Activated CD4-positive, alpha-beta T cell treated with anti-CD3 and anti-CD28 coated beads for 36 hours (primary cell): Measurements from ENCODE around the gene PLLP. TPM values are rescaled to one million over a fixed set of nuclear protein-coding genes. Genes with fewer than 3 reads are reported as not detected.

Experiments used
- ATAC-seq: fragments of 200-7000 bp; cut with Tn5 transposase; one replicate; pipeline ENCODE4 v1.10.0; 2021; ENCODE audit warnings: mild to moderate bottlenecking, moderate library complexity
- CTCF ChIA-PET: fragments of 350-600 bp; sonication (Branson Sonifier 250); formaldehyde crosslinking; loops from one replicate; lab custom pipeline; 2021; ENCODE audit warnings: antibody characterized with exemption; lab: Charles Lee
- POLR2A ChIA-PET: fragments of 350-600 bp; sonication (Branson Sonifier 250); formaldehyde crosslinking; loops from one replicate; lab custom pipeline; 2021; ENCODE audit warnings: antibody characterized with exemption, inconsistent platforms; lab: Charles Lee
- DNase-seq: peaks from one replicate; pipeline ENCODE4 v3.0.0-alpha.2; 2020
- H3K27ac Mint-ChIP-seq: one replicate; pipeline ENCODE4 v1.8.0; 2021; ENCODE audit warnings: mixed read lengths
- H3K27me3 Mint-ChIP-seq: one replicate; pipeline ENCODE4 v1.8.0; 2021; ENCODE audit warnings: mixed read lengths
- H3K36me3 Mint-ChIP-seq: one replicate; pipeline ENCODE4 v1.8.0; 2021; ENCODE audit warnings: low read depth, mixed read lengths
- H3K4me1 Mint-ChIP-seq: one replicate; pipeline ENCODE4 v1.8.0; 2021; ENCODE audit warnings: mixed read lengths
- H3K4me3 Mint-ChIP-seq: one replicate; pipeline ENCODE4 v1.8.0; 2021; ENCODE audit warnings: mild to moderate bottlenecking, moderate library complexity, mixed read lengths
- H3K9me3 Mint-ChIP-seq: one replicate; pipeline ENCODE4 v1.8.0; 2021; ENCODE audit warnings: low read depth, mixed read lengths
- intact Hi-C, 2 experiments: fragments of 100-400 bp; cut with DNase I in 1 of 2; cut with micrococcal nuclease in 1 of 2; formaldehyde crosslinking; loops; one replicate each; pipeline versions ENCODE4 v1.14.2 to v1.15.1; 2022 to 2024; cut with DNase I, micrococcal nuclease
- total RNA-seq, 2 experiments: library from RNA; stranded (reverse); gene quantifications; one replicate each; pipeline ENCODE4 v1.2.3, GENCODE V29; 2021

Gene PLLP, protein sequence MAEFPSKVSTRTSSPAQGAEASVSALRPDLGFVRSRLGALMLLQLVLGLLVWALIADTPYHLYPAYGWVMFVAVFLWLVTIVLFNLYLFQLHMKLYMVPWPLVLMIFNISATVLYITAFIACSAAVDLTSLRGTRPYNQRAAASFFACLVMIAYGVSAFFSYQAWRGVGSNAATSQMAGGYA
- total RNA-seq, result under 1 TPM; 0.30 to 0.33 TPM

DNA sequence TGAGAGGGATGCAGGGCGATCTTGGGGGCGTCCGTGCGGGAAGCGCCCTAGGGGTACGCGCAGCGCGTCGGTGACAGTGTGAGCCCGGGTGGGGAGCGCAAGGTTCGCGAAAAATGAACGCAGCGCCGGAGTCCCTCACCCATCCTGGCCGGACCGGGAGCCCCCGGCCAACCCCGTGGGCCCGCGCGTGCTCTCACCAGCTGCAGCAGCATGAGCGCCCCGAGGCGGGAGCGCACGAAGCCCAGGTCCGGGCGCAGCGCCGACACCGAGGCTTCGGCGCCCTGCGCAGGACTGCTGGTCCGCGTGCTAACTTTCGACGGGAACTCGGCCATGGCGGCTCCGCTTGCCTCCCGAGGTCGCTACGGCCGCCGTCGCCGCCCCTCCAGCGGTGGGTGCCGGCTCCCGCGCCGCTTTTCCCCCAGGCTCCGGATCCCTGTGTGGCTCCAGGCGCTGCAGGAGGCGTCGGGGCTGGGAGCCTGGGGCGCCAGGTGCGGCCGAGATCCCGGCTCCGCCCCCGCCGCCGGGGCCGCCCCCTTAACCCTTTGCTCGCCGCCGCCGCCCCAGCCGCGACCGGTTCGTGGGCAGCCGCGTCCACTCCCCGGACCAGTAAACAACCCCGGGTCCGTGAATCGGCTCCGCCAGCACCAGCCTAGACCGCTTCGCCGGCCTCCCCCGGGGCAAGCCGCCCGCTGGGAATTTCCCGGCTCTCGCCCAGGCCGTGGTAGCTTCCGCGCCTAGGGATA lies at the start of gene PLLP:
Gene PLLP (minus strand): TSS at position 464 of the 743 bp plus-strand sequence. CDS start 132 bp downstream, at position 332.
- intact Hi-C loops, result loop anchor here (10.0 kb wide), 2 partner anchors 100 to 200 kb away; partner anchors contain the start of genes PSME3IP1 (in 1 of the 2) and RSPRY1 (in 1 of the 2)
- POLR2A ChIA-PET, result no interaction called here
- H3K4me1 Mint-ChIP-seq, result peaks cover 26% of the 10 kb centered on the region
- H3K27me3 Mint-ChIP-seq, result no peaks in the 10 kb centered on the region
- H3K27ac Mint-ChIP-seq, result peak within 1 kb of the TSS; percentile 42
- H3K4me3 Mint-ChIP-seq, result peak within 1 kb of the TSS; percentile 73
- DNase-seq (peak; percentile 53), ATAC-seq (peak; percentile 56)
- H3K9me3 Mint-ChIP-seq, result no peaks in the 10 kb centered on the region
- no peaks in the 10 kb centered on the region for H3K36me3 Mint-ChIP-seq
- CTCF ChIA-PET, result no interaction called here

DNA sequence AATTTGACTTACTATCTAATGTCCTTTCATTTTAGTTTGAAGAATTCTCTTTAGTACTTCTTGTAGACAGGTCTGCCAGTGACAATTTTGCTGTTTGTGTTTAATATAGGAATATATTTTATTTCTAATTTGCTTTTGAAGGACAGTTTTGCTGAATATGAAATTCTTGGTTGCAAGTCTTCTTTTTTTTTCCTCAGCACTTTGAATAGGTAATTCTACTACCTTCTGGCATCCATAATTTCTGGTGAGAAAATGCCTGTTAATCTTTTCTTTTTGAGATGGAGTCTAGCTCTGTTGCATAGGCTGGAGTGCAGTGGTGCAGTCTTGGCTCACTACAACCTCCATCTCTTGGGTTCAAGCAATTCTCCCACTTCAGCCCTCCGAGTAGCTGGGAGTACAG lies 48.9 kb upstream of the PLLP start:
- ATAC-seq (no peak), DNase-seq (no peak)
- peaks cover 3% of the 10 kb centered on the region for H3K4me1 Mint-ChIP-seq
- H3K4me3 Mint-ChIP-seq, result no peak overlapping the region
- peaks cover 4% of the 10 kb centered on the region for H3K27me3 Mint-ChIP-seq
- CTCF ChIA-PET, result interaction anchor here (0.6 to 1.8 kb wide), 5 partner anchors 12 to 633 kb away, joined by 3 to 7 read pairs (median 3); no protein-coding TSS in a partner anchor
- POLR2A ChIA-PET, result no interaction called here
- no peak overlapping the region for H3K27ac Mint-ChIP-seq
- peaks cover 2% of the 10 kb centered on the region for H3K9me3 Mint-ChIP-seq
- intact Hi-C loops, result no loop called here
- H3K36me3 Mint-ChIP-seq, result no peaks in the 10 kb centered on the region

DNA sequence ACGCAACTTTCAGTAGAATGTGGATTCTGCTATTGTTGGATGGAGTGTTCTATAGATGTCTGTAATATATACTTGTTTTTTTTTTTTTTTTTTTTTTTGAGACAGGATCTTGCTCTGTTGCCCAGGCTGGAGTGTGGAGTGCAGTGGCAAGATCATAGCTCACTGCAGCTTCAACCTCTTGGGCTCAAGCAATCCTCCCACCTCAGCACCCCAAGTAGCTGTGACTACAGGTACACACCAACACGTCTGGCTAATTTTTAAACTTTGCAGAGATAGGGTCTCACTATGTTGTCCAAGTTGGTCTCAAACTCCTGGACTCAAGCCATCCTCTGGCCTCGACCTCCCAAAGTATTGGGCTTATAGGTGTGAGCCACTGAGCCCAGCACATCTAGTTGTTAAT lies 46.9 kb upstream of the PLLP start:
- ChIA-PET CTCF (interaction anchor here (0.6 kb wide), 1 partner anchor 131 kb away, joined by 3 read pairs; the partner anchor contains the start of gene POLR2C), POLR2A (interaction anchor here (0.6 kb wide), 1 partner anchor 18 kb away, joined by 3 read pairs; no protein-coding TSS in a partner anchor)
- intact Hi-C loops, result no loop called here
- H3K36me3 Mint-ChIP-seq, result no peaks in the 10 kb centered on the region
- peaks cover 2% of the 10 kb centered on the region for H3K9me3 Mint-ChIP-seq
- H3K27ac Mint-ChIP-seq, result no peak overlapping the region
- H3K27me3 Mint-ChIP-seq, result peaks cover 3% of the 10 kb centered on the region
- H3K4me3 Mint-ChIP-seq, result no peak overlapping the region
- DNase-seq, result no peak
- ATAC-seq, result no peak
- H3K4me1 Mint-ChIP-seq, result peaks cover 3% of the 10 kb centered on the region

DNA sequence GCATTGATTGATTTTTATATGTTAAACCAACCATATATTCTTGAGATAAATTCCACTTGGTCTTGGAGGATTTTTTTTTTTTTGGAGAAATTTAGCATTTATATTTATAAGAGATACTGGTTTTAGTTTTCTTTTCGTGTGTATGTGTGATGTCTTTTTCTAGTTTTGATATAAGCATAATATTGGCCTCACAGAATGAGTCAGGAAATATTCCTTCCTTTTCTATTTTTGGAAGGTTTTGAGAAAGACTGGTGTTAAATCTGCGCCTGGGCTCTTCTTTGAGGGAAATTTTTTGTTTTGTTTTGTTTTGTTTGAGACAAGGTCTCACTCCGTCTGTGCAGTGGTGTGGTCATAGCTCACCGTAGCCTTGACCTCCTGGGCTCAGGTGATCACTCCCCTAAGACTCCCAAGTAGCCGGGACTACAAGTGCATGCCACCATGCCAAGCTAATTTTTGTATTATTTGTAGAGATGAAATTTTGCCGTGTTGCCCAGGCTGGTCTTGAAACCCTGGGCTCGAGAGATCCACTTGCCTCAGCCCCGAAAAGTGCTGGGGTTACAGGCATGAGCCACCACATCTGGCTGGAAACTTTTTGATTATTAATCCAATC lies 45.4 kb upstream of the PLLP start:
- Mint-ChIP-seq H3K36me3 (no peaks in the 10 kb centered on the region), H3K27me3 (no peaks in the 10 kb centered on the region), H3K4me1 (peaks cover 3% of the 10 kb centered on the region), H3K9me3 (no peaks in the 10 kb centered on the region), H3K27ac (no peak overlapping the region), H3K4me3 (no peak overlapping the region)
- ATAC-seq, result no peak
- intact Hi-C loops, result no loop called here
- CTCF ChIA-PET, result no interaction called here
- POLR2A ChIA-PET, result interaction anchor here (0.7 kb wide), 1 partner anchor 132 kb away, joined by 4 read pairs; no protein-coding TSS in a partner anchor
- DNase-seq, result no peak

DNA sequence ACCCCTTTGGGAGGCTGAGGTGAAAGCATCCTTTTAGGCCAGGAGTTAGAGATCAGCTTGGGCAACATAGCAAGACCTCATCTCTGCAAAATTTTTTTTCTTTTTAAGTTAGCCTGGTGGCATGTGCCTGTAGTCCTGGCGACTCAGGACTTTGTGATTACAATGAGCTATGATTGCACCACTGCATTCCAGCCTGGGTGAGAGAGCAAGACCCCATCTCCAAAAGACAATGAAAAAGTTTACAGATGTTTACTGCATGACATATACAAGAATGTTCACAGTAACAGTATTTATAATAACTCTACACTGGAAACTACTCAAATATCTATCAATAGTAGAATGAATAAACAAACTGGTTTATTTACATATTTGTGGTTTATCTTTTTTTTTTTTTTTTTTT lies 41.0 kb upstream of the PLLP start:
- no peaks in the 10 kb centered on the region for H3K36me3 Mint-ChIP-seq
- H3K4me1 Mint-ChIP-seq, result peaks cover 3% of the 10 kb centered on the region
- no peak overlapping the region for H3K27ac Mint-ChIP-seq
- ChIA-PET CTCF (no interaction called here), POLR2A (no interaction called here)
- no peak for DNase-seq
- no peak for ATAC-seq
- no peaks in the 10 kb centered on the region for H3K9me3 Mint-ChIP-seq
- H3K27me3 Mint-ChIP-seq, result no peaks in the 10 kb centered on the region
- intact Hi-C loops, result no loop called here
- H3K4me3 Mint-ChIP-seq, result no peak overlapping the region

DNA sequence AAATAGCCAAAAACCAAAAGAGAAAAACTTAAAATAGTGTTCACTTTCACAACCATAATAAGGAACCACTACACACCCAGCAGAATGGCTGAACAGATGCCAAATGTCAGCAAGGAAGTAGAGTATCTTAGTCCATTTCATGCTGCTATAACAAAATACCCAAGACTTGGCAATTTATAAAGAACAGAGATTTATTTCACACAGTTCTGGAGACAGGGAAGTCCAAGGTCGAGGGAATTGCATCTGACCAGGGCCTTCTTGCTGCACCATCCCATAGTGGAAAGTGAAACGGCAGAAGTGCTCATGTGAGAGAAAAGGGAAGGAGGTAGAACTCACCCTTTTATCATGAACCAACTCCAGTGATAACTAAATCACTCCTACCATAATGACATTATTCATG lies 40.3 kb upstream of the PLLP start:
- no peaks in the 10 kb centered on the region for H3K27me3 Mint-ChIP-seq
- no peak overlapping the region for H3K27ac Mint-ChIP-seq
- H3K36me3 Mint-ChIP-seq, result no peaks in the 10 kb centered on the region
- peaks cover under 1% of the 10 kb centered on the region for H3K4me1 Mint-ChIP-seq
- H3K4me3 Mint-ChIP-seq, result no peak overlapping the region
- ChIA-PET CTCF (no interaction called here), POLR2A (no interaction called here)
- no peak for ATAC-seq
- intact Hi-C loops, result no loop called here
- DNase-seq, result no peak
- no peaks in the 10 kb centered on the region for H3K9me3 Mint-ChIP-seq

DNA sequence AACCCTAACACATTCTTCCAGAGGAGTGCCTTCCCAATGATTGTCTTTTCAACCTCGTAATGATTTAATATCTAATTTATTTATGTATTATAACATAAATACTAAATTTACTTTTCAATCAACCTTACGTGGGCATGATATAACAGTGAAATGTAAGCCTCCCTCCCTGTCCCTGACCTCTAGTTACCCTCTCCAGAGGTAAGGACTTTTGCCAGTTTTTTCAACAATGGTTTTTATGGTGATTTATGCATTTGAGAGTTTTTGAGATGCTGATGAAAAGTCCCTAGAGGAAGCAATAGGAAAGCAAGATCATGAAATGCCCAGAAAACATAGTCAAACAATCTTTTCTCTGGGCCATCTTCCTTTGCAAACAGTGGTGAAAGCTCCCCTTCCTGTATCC lies 35.2 kb upstream of the PLLP start:
- ATAC-seq (no peak), DNase-seq (no peak)
- intact Hi-C loops, result no loop called here
- CTCF ChIA-PET, result interaction anchor here (2.0 kb wide), 1 partner anchor 98 kb away, joined by 8 read pairs; no protein-coding TSS in a partner anchor
- POLR2A ChIA-PET, result interaction anchor here (0.7 kb wide), 1 partner anchor 56 kb away, joined by 4 read pairs; no protein-coding TSS in a partner anchor
- Mint-ChIP-seq H3K9me3 (no peaks in the 10 kb centered on the region), H3K27me3 (no peaks in the 10 kb centered on the region), H3K4me1 (peaks cover 9% of the 10 kb centered on the region), H3K27ac (no peak overlapping the region), H3K4me3 (no peak overlapping the region), H3K36me3 (no peaks in the 10 kb centered on the region)

DNA sequence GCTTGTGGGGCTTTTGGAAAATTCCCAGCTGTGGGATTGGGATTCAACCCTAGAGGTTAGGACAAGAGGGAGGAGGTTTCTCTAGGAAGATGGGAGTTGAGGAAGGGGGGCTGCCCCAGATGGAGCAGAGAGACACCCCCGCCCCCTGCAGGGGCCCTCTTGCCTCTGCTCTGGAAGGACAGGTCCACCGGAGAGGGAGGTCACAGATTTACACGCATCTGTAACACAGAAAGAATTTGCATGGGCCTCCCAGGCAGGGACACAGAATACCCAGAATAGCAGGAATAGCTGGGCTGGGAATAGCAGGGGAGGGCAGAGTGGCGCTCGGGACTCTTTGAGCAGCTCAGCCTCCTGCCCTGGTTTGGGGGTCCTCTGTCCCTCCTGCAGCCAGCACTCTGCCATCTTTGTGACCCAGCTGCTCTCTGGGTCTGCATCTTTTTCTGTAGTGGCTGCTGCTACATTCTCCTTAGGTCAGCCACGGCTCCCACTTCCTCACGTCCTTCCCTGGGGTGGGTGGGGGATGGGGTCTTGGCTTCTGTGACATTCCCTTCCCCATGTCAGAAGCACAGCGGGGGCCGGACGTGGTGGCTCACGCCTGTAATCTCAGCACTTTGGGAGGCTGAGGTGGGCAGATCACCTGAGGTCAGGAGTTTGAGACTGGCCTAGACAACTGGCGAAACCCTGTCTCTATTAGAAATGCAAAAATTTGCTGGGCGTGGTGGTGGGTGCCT lies 33.9 kb upstream of the PLLP start:
- no peak overlapping the region for H3K4me3 Mint-ChIP-seq
- no peaks in the 10 kb centered on the region for H3K27me3 Mint-ChIP-seq
- no peak for DNase-seq
- H3K9me3 Mint-ChIP-seq, result no peaks in the 10 kb centered on the region
- H3K27ac Mint-ChIP-seq, result no peak overlapping the region
- CTCF ChIA-PET, result no interaction called here
- H3K36me3 Mint-ChIP-seq, result no peaks in the 10 kb centered on the region
- POLR2A ChIA-PET, result no interaction called here
- peaks cover 17% of the 10 kb centered on the region for H3K4me1 Mint-ChIP-seq
- ATAC-seq, result no peak
- intact Hi-C loops, result no loop called here

DNA sequence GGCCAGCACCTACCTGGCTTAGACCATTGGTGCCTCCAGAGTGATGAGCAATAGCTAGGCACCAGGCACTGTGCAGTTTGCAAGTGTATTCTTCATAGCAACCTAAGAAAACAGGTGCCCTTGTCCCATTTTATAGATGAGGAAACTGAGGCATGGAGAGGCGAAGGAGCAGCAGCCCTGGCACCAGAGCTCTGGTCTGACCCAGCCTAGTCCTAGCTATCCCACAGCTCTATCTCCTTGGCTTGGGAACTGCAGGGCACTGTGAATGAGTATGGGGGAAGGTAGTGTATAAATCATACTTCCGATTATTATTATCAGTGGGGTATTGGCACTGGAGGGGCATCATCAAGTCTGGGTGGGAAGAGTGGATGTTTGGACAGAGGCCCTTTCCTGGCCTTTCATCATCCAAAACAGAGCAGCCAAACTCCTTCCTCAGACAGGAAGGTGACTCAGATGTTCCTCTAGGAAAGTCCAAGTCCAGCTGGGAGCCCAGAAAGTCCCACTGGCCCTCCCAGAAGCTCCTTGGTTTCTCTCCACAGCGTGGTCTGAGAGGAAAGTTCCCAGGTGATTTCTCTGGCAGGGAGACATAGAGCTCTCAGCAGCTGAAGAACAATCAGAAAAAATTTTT lies 32.0 kb upstream of the PLLP start:
- no peaks in the 10 kb centered on the region for H3K27me3 Mint-ChIP-seq
- CTCF ChIA-PET, result no interaction called here
- POLR2A ChIA-PET, result no interaction called here
- intact Hi-C loops, result no loop called here
- H3K27ac Mint-ChIP-seq, result no peak overlapping the region
- H3K36me3 Mint-ChIP-seq, result no peaks in the 10 kb centered on the region
- H3K4me1 Mint-ChIP-seq, result peaks cover 17% of the 10 kb centered on the region
- ATAC-seq (no peak), DNase-seq (no peak)
- H3K9me3 Mint-ChIP-seq, result no peaks in the 10 kb centered on the region
- H3K4me3 Mint-ChIP-seq, result no peak overlapping the region

DNA sequence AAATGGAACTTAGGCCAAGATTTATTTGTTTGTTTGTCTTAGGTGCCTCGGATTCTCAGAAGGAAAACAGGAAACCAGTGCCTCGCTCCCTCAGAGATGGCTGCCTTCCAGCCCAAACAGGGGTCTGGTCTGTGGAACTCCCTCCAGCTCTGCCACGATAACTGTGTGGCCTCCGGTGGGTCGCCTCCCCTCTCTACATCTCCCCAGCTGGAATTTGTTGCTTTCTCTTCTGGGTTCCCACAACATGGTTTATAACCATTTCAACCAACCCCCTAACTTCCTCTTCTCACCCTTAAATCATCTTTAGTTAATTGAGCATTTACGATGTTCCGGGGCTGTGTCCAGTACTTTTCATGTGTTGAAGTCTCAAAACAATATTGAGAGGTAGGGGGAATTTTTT lies 30.9 kb upstream of the PLLP start:
- POLR2A ChIA-PET, result no interaction called here
- intact Hi-C loops, result no loop called here
- no peaks in the 10 kb centered on the region for H3K27me3 Mint-ChIP-seq

More for the DNA sequence above, 30.9 kb upstream of the PLLP start:
- Mint-ChIP-seq H3K4me3 (no peak overlapping the region), H3K4me1 (peaks cover 17% of the 10 kb centered on the region), H3K9me3 (no peaks in the 10 kb centered on the region), H3K27ac (no peak overlapping the region), H3K36me3 (no peaks in the 10 kb centered on the region)
- no peak for DNase-seq
- ATAC-seq, result no peak
- CTCF ChIA-PET, result no interaction called here
